Neural progenitor cell (in vitro differentiated cells): ENCODE data around the gene PSORS1C2. TPM values are rescaled to one million over a fixed set of nuclear protein-coding genes. Genes with fewer than 3 reads are reported as not detected.
"Not testable (repeated sequence)": the region's sequence is repeated elsewhere in the genome, so short reads cannot be mapped to it uniquely, and the experiment has no call there.

Source experiments
- DNase-seq: peaks from one replicate; pipeline ENCODE4 v3.0.0-alpha.2; 2016; ENCODE audit warnings: low spot score
- H2AFZ ChIP-seq: fragments of 200-600 bp; sonication (generic); replicated peaks from 2 replicates; pipeline ENCODE4 v1.6.1; 2016; ENCODE audit warnings: antibody characterized with exemption
- H3F3A ChIP-seq: fragments of 200-600 bp; sonication (generic); 2 replicates; pipeline ENCODE4 v1.6.1; 2016; ENCODE audit warnings: antibody characterized with exemption, low read depth
- H3K27ac ChIP-seq: fragments of 200-600 bp; sonication (generic); 2 replicates; pipeline ENCODE4 v1.5.1; 2016; ENCODE audit warnings: mild to moderate bottlenecking
- H3K27me3 ChIP-seq: fragments of 200-600 bp; sonication (generic); 2 replicates; pipeline ENCODE4 v1.6.1; 2016; ENCODE audit warnings: mild to moderate bottlenecking, moderate library complexity
- H3K36me3 ChIP-seq: fragments of 200-600 bp; sonication (generic); 2 replicates; pipeline ENCODE4 v1.5.1; 2016
- H3K4me1 ChIP-seq: fragments of 200-600 bp; sonication (generic); 2 replicates; pipeline ENCODE4 v1.6.1; 2016; ENCODE audit warnings: mixed run types
- H3K4me2 ChIP-seq: fragments of 200-600 bp; sonication (generic); 2 replicates; pipeline ENCODE4 v1.6.1; 2016
- H3K4me3 ChIP-seq: fragments of 200-600 bp; sonication (generic); 2 replicates; pipeline ENCODE4 v1.5.1; 2016
- H3K79me2 ChIP-seq: fragments of 200-600 bp; sonication (generic); 2 replicates; pipeline ENCODE4 v1.6.1; 2016; ENCODE audit warnings: low read depth
- H3K9ac ChIP-seq: fragments of 200-600 bp; sonication (generic); 2 replicates; pipeline ENCODE4 v1.6.1; 2016
- H3K9me3 ChIP-seq: fragments of 200-600 bp; sonication (generic); 2 replicates; pipeline ENCODE4 v1.5.1; 2016; ENCODE audit warnings: low read depth
- H4K20me1 ChIP-seq: fragments of 200-600 bp; sonication (generic); 2 replicates; pipeline ENCODE4 v1.6.1; 2016; ENCODE audit warnings: low read depth
- H3K27ac Mint-ChIP-seq: 3 replicates; pipeline ENCODE4 v1.8.0; 2021; ENCODE audit warnings: mixed read lengths
- H3K27me3 Mint-ChIP-seq: 2 replicates; pipeline ENCODE4 v1.8.0; 2022; ENCODE audit warnings: low read depth, mild to moderate bottlenecking, inconsistent platforms, moderate library complexity, mixed read lengths; ENCODE audit not compliant: insufficient read depth
- H3K36me3 Mint-ChIP-seq: 3 replicates; pipeline ENCODE4 v1.8.0; 2021; ENCODE audit warnings: mixed read lengths
- H3K4me1 Mint-ChIP-seq: 3 replicates; pipeline ENCODE4 v1.8.0; 2021; ENCODE audit warnings: mixed read lengths
- H3K4me3 Mint-ChIP-seq: 3 replicates; pipeline ENCODE4 v1.8.0; 2021; ENCODE audit warnings: mild to moderate bottlenecking, moderate library complexity, mixed read lengths
- H3K9me3 Mint-ChIP-seq: 3 replicates; pipeline ENCODE4 v1.8.0; 2020; ENCODE audit warnings: mixed read lengths
- CTCF ChIP-seq: fragments of 200-600 bp; sonication (generic); IDR thresholded peaks from 2 replicates; pipeline ENCODE4 v1.5.1; 2017; ENCODE audit warnings: antibody characterized with exemption, mild to moderate bottlenecking
- EZH2 ChIP-seq: fragments of 200-600 bp; sonication (generic); IDR thresholded peaks from 2 replicates; pipeline ENCODE4 v1.6.1; 2017; ENCODE audit warnings: antibody characterized with exemption, mild to moderate bottlenecking, moderate library complexity
- EZH2phosphoT487 ChIP-seq: fragments of 200-600 bp; sonication (generic); IDR thresholded peaks from 2 replicates; pipeline ENCODE4 v1.6.1; 2017; ENCODE audit warnings: antibody characterized with exemption
- total RNA-seq: library from RNA; depleted of rRNA; stranded (reverse); fragments of >200 nt; gene quantifications from 2 replicates; pipeline ENCODE4 v1.2.3, GENCODE V29; 2015; ENCODE audit warnings: low replicate concordance

Gene PSORS1C2
- total RNA-seq, result not detected in 2 replicates

DNA sequence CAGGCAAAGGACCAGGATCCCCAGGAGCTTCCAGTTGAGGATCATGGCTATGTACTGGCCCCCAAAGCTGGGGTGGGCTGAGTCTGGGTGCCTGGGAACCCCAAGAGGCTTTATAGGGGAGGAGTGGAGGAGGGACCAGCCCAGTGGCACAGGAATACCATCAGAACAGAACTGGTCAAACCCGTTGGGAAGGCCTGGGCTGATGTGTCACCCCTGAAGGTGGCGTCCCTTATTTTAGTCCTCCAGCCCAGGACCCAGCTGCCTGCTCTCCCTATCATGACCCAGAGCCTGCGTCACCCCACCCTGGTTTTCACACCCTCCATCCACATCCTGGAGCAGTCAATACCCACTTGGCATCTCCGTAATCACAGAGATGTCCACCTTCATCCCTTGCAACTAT lies at the start of gene PSORS1C2:
Gene PSORS1C2, minus strand, starts transcription at position 85 of the 400 bp plus-strand sequence. Its CDS starts 40 bp downstream, at position 45.
- no peaks in the 10 kb centered on the region for H3K36me3 ChIP-seq
- Mint-ChIP-seq H3K36me3 (peaks cover 5% of the 10 kb centered on the region), H3K9me3 (peaks cover 3% of the 10 kb centered on the region), H3K27me3 (peaks cover 8% of the 10 kb centered on the region), H3K4me1 (peaks cover 27% of the 10 kb centered on the region), H3K4me3 (no peak within 1 kb of the TSS), H3K27ac (peak within 1 kb of the TSS; percentile 40)
- no peak within 1 kb of the TSS for H3K4me2 ChIP-seq
- H4K20me1 ChIP-seq, result no peaks in the 10 kb centered on the region
- no peak for TF ChIP-seq EZH2
- no peak for TF ChIP-seq EZH2phosphoT487
- no peak for TF ChIP-seq CTCF
- H2AFZ ChIP-seq, result peak within 1 kb of the TSS; percentile 26
- H3K27me3 ChIP-seq, result no peaks in the 10 kb centered on the region
- peaks cover 17% of the 10 kb centered on the region for H3F3A ChIP-seq
- H3K9me3 ChIP-seq, result no peaks in the 10 kb centered on the region
- H3K4me3 ChIP-seq, result no peak within 1 kb of the TSS
- no peaks in the 10 kb centered on the region for H3K79me2 ChIP-seq
- H3K27ac ChIP-seq, result no peak within 1 kb of the TSS
- peaks cover 16% of the 10 kb centered on the region for H3K4me1 ChIP-seq
- DNase-seq, result no peak
- no peak within 1 kb of the TSS for H3K9ac ChIP-seq

DNA sequence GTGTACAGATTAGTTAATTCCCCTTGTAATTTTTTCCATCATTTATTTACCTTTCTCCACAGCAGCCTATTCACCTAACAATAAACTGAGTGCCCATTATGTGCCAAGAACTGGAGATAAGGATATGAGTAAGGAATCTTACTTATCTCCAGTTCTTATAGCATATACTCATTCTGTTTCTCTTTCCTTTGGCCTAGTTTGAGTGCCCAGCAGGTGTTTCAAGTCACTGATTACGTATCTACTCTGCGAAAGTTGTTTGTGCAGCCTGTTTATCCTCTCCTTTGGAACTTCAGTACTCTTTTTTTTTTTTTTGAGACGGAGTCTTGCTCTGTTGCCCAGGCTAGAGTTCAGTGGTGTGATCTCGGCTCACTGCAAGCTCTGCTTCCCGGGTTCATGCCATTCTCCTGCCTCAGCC lies 48.9 kb upstream of the PSORS1C2 start:
- Mint-ChIP-seq H3K4me1 (peaks cover 8% of the 10 kb centered on the region), H3K36me3 (no peaks in the 10 kb centered on the region), H3K27ac (no peak overlapping the region), H3K4me3 (no peak overlapping the region), H3K9me3 (no peaks in the 10 kb centered on the region), H3K27me3 (peaks cover 3% of the 10 kb centered on the region)
- Histone ChIP-seq H2AFZ (no peak overlapping the region), H3K36me3 (no peaks in the 10 kb centered on the region), H3K4me3 (no peak overlapping the region), H3K4me2 (no peak overlapping the region), H4K20me1 (no peaks in the 10 kb centered on the region), H3F3A (no peaks in the 10 kb centered on the region), H3K9me3 (no peaks in the 10 kb centered on the region), H3K9ac (no peak overlapping the region), H3K27me3 (no peaks in the 10 kb centered on the region), H3K27ac (no peak overlapping the region), H3K79me2 (no peaks in the 10 kb centered on the region), H3K4me1 (peaks cover 9% of the 10 kb centered on the region)
- TF ChIP-seq EZH2phosphoT487 (no peak), EZH2 (no peak), CTCF (no peak)
- no peak for DNase-seq

- TF ChIP-seq EZH2, result no peak
- TF ChIP-seq EZH2phosphoT487, result no peak
- no peak for TF ChIP-seq CTCF
- Mint-ChIP-seq H3K27ac (no peak overlapping the region), H3K9me3 (no peaks in the 10 kb centered on the region), H3K27me3 (peaks cover 3% of the 10 kb centered on the region), H3K4me3 (no peak overlapping the region), H3K4me1 (peaks cover 8% of the 10 kb centered on the region), H3K36me3 (no peaks in the 10 kb centered on the region)
- DNase-seq, result no peak
- Histone ChIP-seq H3K4me3 (no peak overlapping the region), H3K4me1 (peaks cover 9% of the 10 kb centered on the region), H3K4me2 (no peak overlapping the region), H3K27ac (no peak overlapping the region), H3K36me3 (no peaks in the 10 kb centered on the region), H3K9me3 (no peaks in the 10 kb centered on the region), H3F3A (no peaks in the 10 kb centered on the region), H3K27me3 (no peaks in the 10 kb centered on the region), H3K9ac (no peak overlapping the region), H2AFZ (no peak overlapping the region), H4K20me1 (no peaks in the 10 kb centered on the region), H3K79me2 (no peaks in the 10 kb centered on the region)
These were observed 47.3 kb upstream of the PSORS1C2 start for GRCh38 chr6:31186052-31186734.

- H4K20me1 ChIP-seq, H3K27ac ChIP-seq, H3K27me3 Mint-ChIP-seq, H3K4me1 ChIP-seq, H3K4me3 ChIP-seq, H3K9me3 ChIP-seq, H3F3A ChIP-seq, H3K27ac Mint-ChIP-seq, H3K36me3 Mint-ChIP-seq, H3K9me3 Mint-ChIP-seq, H3K4me3 Mint-ChIP-seq, H3K9ac ChIP-seq, H2AFZ ChIP-seq, H3K4me2 ChIP-seq, H3K27me3 ChIP-seq, H3K4me1 Mint-ChIP-seq, H3K79me2 ChIP-seq, H3K36me3 ChIP-seq, DNase-seq: not testable (repeated sequence)
These were observed 46.8 kb upstream of the PSORS1C2 start for GRCh38 chr6:31185695-31186051.

DNA sequence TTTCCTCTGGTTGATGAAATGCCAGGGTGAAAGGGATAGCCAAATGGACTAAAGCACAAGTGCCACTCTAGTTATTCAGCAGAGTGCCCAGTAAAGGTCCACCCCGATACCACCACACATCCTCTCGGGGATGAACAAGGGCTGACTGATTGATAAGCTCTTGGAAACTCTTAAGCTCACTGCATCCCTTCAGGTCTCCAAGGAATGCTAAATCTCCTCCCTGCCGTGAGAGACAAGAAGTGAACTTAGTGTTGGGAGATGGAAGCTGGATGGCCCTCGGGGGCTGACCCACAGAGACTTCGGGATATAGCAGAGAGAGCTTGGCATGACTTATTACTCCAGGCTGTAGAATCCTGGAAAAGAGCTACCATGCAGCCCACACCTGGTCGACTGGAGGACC lies 45.0 kb upstream of the PSORS1C2 start:
- H3K4me1 ChIP-seq, H3K27ac Mint-ChIP-seq, H3K4me1 Mint-ChIP-seq, H3K4me2 ChIP-seq, H3K27me3 ChIP-seq, H4K20me1 ChIP-seq, H3K9me3 Mint-ChIP-seq, H3F3A ChIP-seq, H3K27me3 Mint-ChIP-seq, H3K4me3 ChIP-seq, H3K36me3 Mint-ChIP-seq, H3K9me3 ChIP-seq, H3K36me3 ChIP-seq, H3K27ac ChIP-seq, H2AFZ ChIP-seq, H3K79me2 ChIP-seq, H3K4me3 Mint-ChIP-seq, H3K9ac ChIP-seq: not testable (repeated sequence)
- DNase-seq, result peak; percentile 53

DNA sequence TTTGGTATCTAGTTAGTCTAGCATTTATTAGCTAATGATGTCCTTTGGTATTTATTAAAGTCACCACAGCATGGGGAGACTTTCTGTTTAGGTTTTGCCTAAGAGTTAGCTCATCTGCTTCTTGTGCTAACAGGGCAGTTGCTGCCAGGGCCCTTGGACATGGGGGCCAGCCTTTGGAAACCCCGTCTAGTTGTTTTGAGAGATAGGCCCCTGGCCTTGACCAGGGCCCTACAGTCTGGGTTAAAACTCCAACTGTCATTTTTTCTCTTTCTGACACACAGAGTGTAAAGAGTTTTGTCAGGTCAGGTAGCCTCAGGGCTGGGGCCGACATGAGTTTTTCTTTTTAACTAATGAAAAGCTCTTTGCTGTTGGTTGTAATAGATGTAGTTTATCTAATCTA lies 44.4 kb upstream of the PSORS1C2 start:
- not testable (repeated sequence) for H3K27ac ChIP-seq, DNase-seq, H3K4me2 ChIP-seq, H3K27ac Mint-ChIP-seq, H3K9ac ChIP-seq, H3K36me3 Mint-ChIP-seq, H3K27me3 ChIP-seq, H3K4me3 Mint-ChIP-seq, H3F3A ChIP-seq, H3K4me3 ChIP-seq, H3K79me2 ChIP-seq, H3K27me3 Mint-ChIP-seq, H3K4me1 ChIP-seq, H2AFZ ChIP-seq, H4K20me1 ChIP-seq, H3K9me3 ChIP-seq, H3K36me3 ChIP-seq, H3K4me1 Mint-ChIP-seq, H3K9me3 Mint-ChIP-seq
